ENCODE measurements around the gene TAF1L. TPM values are rescaled to one million over a fixed set of nuclear protein-coding genes. Genes with fewer than 3 reads are reported as not detected.

TAF1L gene
- total and polyA plus RNA-seq, 8 donors = not detected

DNA sequence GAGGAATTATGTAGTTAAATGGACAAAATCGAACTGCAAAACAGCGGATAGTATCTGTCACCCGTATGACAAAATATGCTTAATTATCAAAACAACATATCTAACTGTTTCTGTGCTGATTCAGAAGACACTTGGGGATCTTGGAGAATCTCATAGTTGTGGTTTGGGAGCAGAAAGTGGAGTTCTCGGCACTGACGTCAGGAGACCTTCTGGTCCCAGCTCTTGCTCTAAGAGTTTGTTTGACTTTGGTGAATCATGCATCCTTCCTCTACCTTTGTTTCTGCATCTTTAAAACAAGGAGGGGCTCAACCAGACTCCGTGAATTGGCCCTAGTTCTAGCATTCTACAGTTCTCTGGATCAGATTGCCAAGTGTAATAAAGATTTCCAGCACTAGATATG lies 37.0 kb upstream of the TAF1L start:
- H3K27ac ChIP-seq = no peak overlapping the region
- no peaks in the 10 kb centered on the region for H3K4me1 ChIP-seq
- no peaks in the 10 kb centered on the region for H3K9me3 ChIP-seq
- no peak overlapping the region for H3K4me3 ChIP-seq
- 64 to 85% (median 78%) methylated on average over 6 of the region's 6 CpGs for WGBS, 5 donors
- DNase-seq = no peak
- H3K36me3 ChIP-seq = no peaks in the 10 kb centered on the region
- TF ChIP-seq POLR2AphosphoS5 (IDR thresholded peaks at IDR 0.05) = no peak
- TF ChIP-seq, protein P1, sequence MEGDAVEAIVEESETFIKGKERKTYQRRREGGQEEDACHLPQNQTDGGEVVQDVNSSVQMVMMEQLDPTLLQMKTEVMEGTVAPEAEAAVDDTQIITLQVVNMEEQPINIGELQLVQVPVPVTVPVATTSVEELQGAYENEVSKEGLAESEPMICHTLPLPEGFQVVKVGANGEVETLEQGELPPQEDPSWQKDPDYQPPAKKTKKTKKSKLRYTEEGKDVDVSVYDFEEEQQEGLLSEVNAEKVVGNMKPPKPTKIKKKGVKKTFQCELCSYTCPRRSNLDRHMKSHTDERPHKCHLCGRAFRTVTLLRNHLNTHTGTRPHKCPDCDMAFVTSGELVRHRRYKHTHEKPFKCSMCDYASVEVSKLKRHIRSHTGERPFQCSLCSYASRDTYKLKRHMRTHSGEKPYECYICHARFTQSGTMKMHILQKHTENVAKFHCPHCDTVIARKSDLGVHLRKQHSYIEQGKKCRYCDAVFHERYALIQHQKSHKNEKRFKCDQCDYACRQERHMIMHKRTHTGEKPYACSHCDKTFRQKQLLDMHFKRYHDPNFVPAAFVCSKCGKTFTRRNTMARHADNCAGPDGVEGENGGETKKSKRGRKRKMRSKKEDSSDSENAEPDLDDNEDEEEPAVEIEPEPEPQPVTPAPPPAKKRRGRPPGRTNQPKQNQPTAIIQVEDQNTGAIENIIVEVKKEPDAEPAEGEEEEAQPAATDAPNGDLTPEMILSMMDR (IDR thresholded peaks at IDR 0.05) = no peak
- TF ChIP-seq EP300 (IDR thresholded peaks at IDR 0.05) = no peak
- no peak for TF ChIP-seq POLR2A (IDR thresholded peaks at IDR 0.05)
- intact Hi-C loops (cut with DNase I; ENCODE audit: low total_unique reads) = no loop called here
- H3K27me3 ChIP-seq = no peaks in the 10 kb centered on the region

DNA sequence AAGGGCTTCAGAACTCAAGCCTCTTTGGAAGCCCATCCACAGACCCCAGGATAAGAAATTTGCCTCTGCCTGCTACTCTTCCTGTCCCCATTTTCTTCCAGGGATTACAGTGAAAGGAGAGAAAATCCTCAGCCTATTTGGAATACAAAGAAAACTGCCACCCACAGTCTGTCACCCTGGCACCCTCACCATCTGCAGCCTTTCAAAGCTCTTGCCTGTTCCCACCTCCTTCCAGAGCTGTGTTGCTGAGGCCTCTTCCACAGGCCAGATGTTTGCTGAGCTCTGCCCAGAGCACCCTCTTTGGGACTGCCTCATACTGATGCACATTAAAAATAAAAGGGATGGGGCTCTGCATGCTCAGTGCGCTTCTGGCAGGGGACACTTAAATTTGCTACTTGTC lies 35.9 kb upstream of the TAF1L start:
- H3K9me3 ChIP-seq = no peaks in the 10 kb centered on the region
- no peak overlapping the region for H3K27ac ChIP-seq
- no peak for DNase-seq
- H3K4me1 ChIP-seq = no peaks in the 10 kb centered on the region
- intact Hi-C loops (cut with DNase I; ENCODE audit: low total_unique reads) = no loop called here
- H3K4me3 ChIP-seq = no peak overlapping the region
- H3K36me3 ChIP-seq = no peaks in the 10 kb centered on the region
- H3K27me3 ChIP-seq = no peaks in the 10 kb centered on the region
- TF ChIP-seq, protein P1 (IDR thresholded peaks at IDR 0.05) = no peak
- TF ChIP-seq POLR2AphosphoS5 (IDR thresholded peaks at IDR 0.05) (no peak), POLR2A (IDR thresholded peaks at IDR 0.05) (no peak), EP300 (IDR thresholded peaks at IDR 0.05) (no peak)
- 79 to 93% (median 87%) methylated on average over 1 of the region's 1 CpG for WGBS, 5 donors

DNA sequence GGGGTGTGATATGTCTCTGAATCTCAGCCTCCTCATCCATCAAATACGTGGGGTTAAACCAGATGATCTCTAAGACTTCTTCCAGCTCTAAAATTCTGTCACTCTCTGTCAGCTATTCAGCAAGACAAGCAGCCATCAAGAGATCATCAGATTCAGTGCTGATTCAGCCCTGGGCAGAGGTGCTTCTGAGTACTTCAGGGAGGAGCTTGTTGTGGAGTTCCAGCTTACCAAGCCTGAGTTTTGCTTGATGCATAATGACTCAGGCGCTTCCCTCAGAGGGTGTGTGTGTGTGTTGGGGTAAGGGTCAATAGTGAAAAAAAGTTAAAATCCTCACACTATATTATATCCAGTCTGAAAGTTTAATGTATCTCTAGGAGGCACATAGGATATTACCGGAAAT lies 29.6 kb upstream of the TAF1L start:
- TF ChIP-seq POLR2AphosphoS5 (IDR thresholded peaks at IDR 0.05) (no peak), POLR2A (IDR thresholded peaks at IDR 0.05) (no peak), EP300 (IDR thresholded peaks at IDR 0.05) (no peak)
- TF ChIP-seq, protein P1 (IDR thresholded peaks at IDR 0.05) = no peak
- Histone ChIP-seq H3K4me3 (no peak overlapping the region), H3K9me3 (peaks cover 0 to 6% (median 3%) of the 10 kb centered on the region in 4 donors), H3K36me3 (no peaks in the 10 kb centered on the region), H3K27ac (no peak overlapping the region), H3K4me1 (no peaks in the 10 kb centered on the region), H3K27me3 (no peaks in the 10 kb centered on the region)
- 64 to 72% (median 68%) methylated on average over 3 of the region's 3 CpGs for WGBS, 5 donors
- DNase-seq = no peak
- intact Hi-C loops (cut with DNase I; ENCODE audit: low total_unique reads) = no loop called here

DNA sequence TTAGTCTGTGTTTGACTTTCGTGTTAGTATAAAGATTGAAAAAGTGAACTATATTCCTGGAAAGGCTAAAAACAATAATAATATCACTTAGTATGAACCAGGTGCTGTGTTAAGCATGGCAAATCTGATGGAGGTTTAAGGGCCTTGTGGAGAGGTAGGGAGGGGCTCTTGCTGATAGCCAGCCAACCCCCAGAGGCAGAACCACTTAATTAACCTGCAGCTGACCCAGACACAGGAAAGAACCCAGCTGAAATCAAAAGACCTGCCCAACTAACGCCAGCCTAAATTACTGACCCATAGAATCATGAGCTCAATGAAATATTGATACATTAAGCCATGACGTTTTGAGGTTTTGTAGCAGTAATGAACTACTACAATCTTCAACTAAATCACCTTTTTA lies 28.3 kb upstream of the TAF1L start:
- no peak for TF ChIP-seq POLR2AphosphoS5 (IDR thresholded peaks at IDR 0.05)
- intact Hi-C loops (cut with DNase I; ENCODE audit: low total_unique reads) = no loop called here
- H3K36me3 ChIP-seq = no peaks in the 10 kb centered on the region
- no peak for DNase-seq
- no peaks in the 10 kb centered on the region for H3K27me3 ChIP-seq
- WGBS, 5 donors = 49 to 60% (median 59%) methylated on average over 3 of the region's 3 CpGs
- H3K4me1 ChIP-seq = no peaks in the 10 kb centered on the region
- H3K9me3 ChIP-seq = peaks cover 0 to 6% (median 3%) of the 10 kb centered on the region in 4 donors
- no peak overlapping the region for H3K27ac ChIP-seq
- H3K4me3 ChIP-seq = no peak overlapping the region

DNA sequence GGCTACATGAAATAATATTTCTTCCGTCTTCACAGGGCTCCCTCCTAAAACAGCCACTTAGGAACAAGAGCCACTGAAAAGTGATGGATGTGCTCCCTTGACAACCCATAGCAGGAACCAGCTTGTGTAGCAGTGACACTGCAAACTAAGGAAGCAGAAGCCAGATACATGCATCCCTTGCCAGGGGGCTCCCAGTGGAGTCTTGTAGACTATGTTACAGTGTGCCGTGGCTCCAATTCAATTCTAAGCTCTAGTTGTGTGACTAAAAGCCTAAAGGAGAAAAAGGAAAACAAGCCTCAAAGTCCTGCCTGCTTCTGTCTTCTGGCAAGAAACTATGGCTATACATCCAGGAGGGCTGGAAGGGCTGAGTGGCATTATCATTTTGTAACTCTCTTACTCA lies 12.2 kb upstream of the TAF1L start:
- Histone ChIP-seq H3K4me3 (no peak overlapping the region), H3K36me3 (no peaks in the 10 kb centered on the region), H3K27ac (no peak overlapping the region), H3K4me1 (no peaks in the 10 kb centered on the region), H3K27me3 (peaks cover 0 to 3% (median 0%) of the 10 kb centered on the region in 3 donors), H3K9me3 (peaks cover 0 to 15% (median 6%) of the 10 kb centered on the region in 4 donors)
- DNase-seq = peak in 1 of 2 donors; percentile 5
- 71 to 82% (median 76%) methylated on average over 2 of the region's 2 CpGs for WGBS, 5 donors
- TF ChIP-seq, protein P1 (IDR thresholded peaks at IDR 0.05) = no peak
- TF ChIP-seq POLR2A (IDR thresholded peaks at IDR 0.05) (no peak), EP300 (IDR thresholded peaks at IDR 0.05) (no peak), POLR2AphosphoS5 (IDR thresholded peaks at IDR 0.05) (no peak)
- intact Hi-C loops (cut with DNase I; ENCODE audit: low total_unique reads) = loop anchor here (5.0 kb wide), 1 partner anchor 260 kb away; no protein-coding TSS in a partner anchor

All from stomach (tissue), 9 donors.